Breast epithelium (tissue), 4 donors: Measurements from ENCODE around the gene CNDP1. TPM values are rescaled to one million over a fixed set of nuclear protein-coding genes. Genes with fewer than 3 reads are reported as not detected.

Experiments used
- DNase-seq, 2 donors: peaks; one replicate each; pipeline ENCODE4 v3.0.0-alpha.2; 2019; ENCODE audit warnings: low spot score in 2 of 2
- H3K27ac ChIP-seq, 2 donors: fragments of 200-600 bp; sonication (generic) in 1 of 2; one replicate each; pipeline ENCODE4 v1.5.1; 2016 to 2019; ENCODE audit warnings: mild to moderate bottlenecking in 1 of 2
- H3K27me3 ChIP-seq, 2 donors: fragments of 200-600 bp; sonication (generic) in 1 of 2; one replicate each; pipeline versions ENCODE4 v1.5.1 to v1.6.0; 2017 to 2019; ENCODE audit warnings: control low read depth in 1 of 2, mild to moderate bottlenecking in 1 of 2
- H3K36me3 ChIP-seq: fragments of 200-600 bp; one replicate; pipeline ENCODE4 v1.5.1; 2019
- H3K4me1 ChIP-seq, 2 donors: fragments of 200-600 bp; sonication (generic); one replicate each; pipeline ENCODE4 v1.5.1; 2016 to 2019; ENCODE audit warnings: control low read depth in 1 of 2
- H3K4me3 ChIP-seq, 3 donors: fragments of 200-600 bp; sonication (generic); 1 replicate in 2 of 3; 2 replicates in 1 of 3; pipeline ENCODE4 v1.5.1; 2016 to 2019; ENCODE audit warnings: mild to moderate bottlenecking in 3 of 3, moderate library complexity in 2 of 3
- H3K9me3 ChIP-seq, 2 donors: fragments of 200-600 bp; sonication (generic) in 1 of 2; one replicate each; pipeline ENCODE4 v1.5.1; 2016 to 2019; ENCODE audit warnings: control low read depth in 1 of 2
- POLR2A ChIP-seq: fragments of 450-650 bp; IDR thresholded peaks from one replicate; pipeline ENCODE4 v1.6.1; 2016; ENCODE audit warnings: antibody characterized with exemption, mild to moderate bottlenecking, moderate library complexity
- intact Hi-C: fragments of 100-400 bp; cut with DNase I; formaldehyde crosslinking; loops from one replicate; pipeline ENCODE4 v1.15.1; 2023; ENCODE audit warnings: low total_unique reads
- total RNA-seq, 3 donors: library from RNA; depleted of rRNA; stranded (reverse); fragments of >200 nt; gene quantifications; one replicate each; pipeline ENCODE4 v1.1.0, GENCODE V29; 2016

Gene CNDP1
- total RNA-seq, 3 donors from 2014 or later: 0.33 TPM; not detected in 2

DNA sequence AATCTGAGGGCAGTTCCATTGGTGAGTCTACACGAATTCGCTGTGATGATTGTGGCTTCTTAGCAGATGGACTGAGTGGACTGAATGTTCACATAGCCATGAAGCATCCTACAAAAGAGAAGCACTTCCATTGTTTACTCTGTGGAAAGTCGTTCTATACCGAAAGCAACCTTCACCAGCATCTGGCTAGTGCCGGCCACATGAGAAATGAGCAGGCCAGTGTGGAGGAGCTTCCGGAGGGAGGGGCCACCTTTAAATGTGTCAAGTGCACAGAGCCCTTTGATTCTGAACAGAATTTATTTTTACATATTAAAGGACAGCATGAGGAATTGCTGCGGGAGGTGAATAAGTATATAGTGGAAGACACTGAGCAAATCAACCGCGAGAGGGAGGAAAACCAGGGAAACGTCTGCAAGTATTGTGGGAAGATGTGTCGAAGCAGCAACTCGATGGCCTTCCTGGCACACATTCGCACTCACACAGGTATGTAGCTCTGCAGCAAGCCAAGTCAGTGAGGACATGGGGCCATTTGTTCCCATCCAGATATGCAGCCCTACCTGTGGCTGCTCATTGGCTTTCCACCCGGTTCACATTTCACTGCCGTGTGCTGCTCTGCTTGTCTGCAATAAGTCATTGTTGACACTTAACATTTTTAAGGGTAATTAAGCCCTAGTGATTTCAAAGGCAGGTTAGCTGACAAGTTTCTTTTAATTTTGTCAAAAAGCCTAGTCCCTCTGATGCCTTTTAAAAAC, 101.1 kb downstream of the CNDP1 start:
- Histone ChIP-seq H3K9me3 (no peaks in the 10 kb centered on the region), H3K4me1 (no peaks in the 10 kb centered on the region), H3K4me3 (no peak overlapping the region), H3K27ac (no peak overlapping the region), H3K36me3 (peaks cover 4% of the 10 kb centered on the region), H3K27me3 (no peaks in the 10 kb centered on the region)
- TF ChIP-seq POLR2A: no peak
- DNase-seq: no peak
- intact Hi-C loops: no loop called here

Other genes with a start within 250 kb of the CNDP1 start
- gene CYB5A, start 242.5 kb upstream of the CNDP1 start, total RNA-seq: 100 to 1,000 TPM; 185 to 646 (median 300) TPM
- under 1 TPM in 1 of 3 donors, not detected in 2; 0.16 TPM for gene C18orf63, start 218.7 kb upstream of the CNDP1 start, total RNA-seq
- under 1 TPM in 1 of 3 donors, not detected in 2; 0.16 TPM for gene DIPK1C, start 77.2 kb upstream of the CNDP1 start, total RNA-seq
- 100 to 1,000 TPM in 1 of 3 donors, 10 to 100 TPM in 2; 81.0 to 104 (median 95.7) TPM for gene CNDP2, start 38.1 kb upstream of the CNDP1 start, total RNA-seq
- gene ZNF407, start 63.4 kb downstream of the CNDP1 start, total RNA-seq: 10 to 100 TPM; 14.9 to 30.1 (median 22.3) TPM